Esophagus muscularis mucosa (tissue), 3 donors: ENCODE measurements around the gene STAT5B.

ENCODE experiments used
- EP300 ChIP-seq: sonication (generic); formaldehyde crosslinking; IDR thresholded peaks from one replicate; pipeline ENCODE4 v1.6.1; 2017; ENCODE audit warnings: antibody characterized with exemption
- TF ChIP-seq, protein P1 (sequence below), 3 experiments: fragments of 200-600 bp in 2 of 3; fragments of 450-650 bp in 1 of 3; sonication (generic) in 2 of 3; IDR thresholded peaks; one replicate each; pipeline ENCODE4 v1.5.1; 2017 to 2019; ENCODE audit warnings: antibody characterized with exemption in 3 of 3, mild to moderate bottlenecking in 2 of 3, moderate library complexity in 1 of 3

GRCh38 chr17:42268236-42268635 is 8.0 kb downstream of the STAT5B start:
- TF ChIP-seq EP300 = no peak
- TF ChIP-seq, protein P1, sequence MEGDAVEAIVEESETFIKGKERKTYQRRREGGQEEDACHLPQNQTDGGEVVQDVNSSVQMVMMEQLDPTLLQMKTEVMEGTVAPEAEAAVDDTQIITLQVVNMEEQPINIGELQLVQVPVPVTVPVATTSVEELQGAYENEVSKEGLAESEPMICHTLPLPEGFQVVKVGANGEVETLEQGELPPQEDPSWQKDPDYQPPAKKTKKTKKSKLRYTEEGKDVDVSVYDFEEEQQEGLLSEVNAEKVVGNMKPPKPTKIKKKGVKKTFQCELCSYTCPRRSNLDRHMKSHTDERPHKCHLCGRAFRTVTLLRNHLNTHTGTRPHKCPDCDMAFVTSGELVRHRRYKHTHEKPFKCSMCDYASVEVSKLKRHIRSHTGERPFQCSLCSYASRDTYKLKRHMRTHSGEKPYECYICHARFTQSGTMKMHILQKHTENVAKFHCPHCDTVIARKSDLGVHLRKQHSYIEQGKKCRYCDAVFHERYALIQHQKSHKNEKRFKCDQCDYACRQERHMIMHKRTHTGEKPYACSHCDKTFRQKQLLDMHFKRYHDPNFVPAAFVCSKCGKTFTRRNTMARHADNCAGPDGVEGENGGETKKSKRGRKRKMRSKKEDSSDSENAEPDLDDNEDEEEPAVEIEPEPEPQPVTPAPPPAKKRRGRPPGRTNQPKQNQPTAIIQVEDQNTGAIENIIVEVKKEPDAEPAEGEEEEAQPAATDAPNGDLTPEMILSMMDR (IDR thresholded peaks at IDR 0.05) = no peak
